Measurements from ENCODE around the gene PTPRM. TPM values are rescaled to one million over a fixed set of nuclear protein-coding genes. Genes with fewer than 3 reads are reported as not detected.

The PTPRM gene
- total RNA-seq, 1 experiment from 2014 or later: 6.2 TPM

DNA sequence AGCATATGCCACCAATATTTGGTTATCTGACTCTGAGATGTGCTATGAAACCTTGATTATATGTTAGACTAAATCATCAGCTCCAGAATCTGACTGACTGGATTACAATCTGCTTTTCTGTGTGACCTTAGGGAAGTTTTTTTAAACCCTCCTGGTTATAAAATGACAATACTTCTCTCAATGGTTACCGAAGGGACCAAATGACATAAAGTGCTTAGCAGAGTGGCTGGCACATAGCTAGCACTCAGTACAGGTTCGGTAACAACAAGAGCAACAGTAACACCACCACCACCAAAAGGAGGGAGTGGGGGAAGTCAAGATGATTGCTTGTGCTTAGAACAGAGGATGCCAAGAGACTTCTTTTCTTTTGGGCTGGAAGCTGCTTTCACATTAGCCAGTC lies 306.2 kb downstream of the PTPRM start:
- WGBS (ENCODE audit: extremely low coverage, insufficient read length, low lambda C conversion rate): no CpG with 5 or more reads among the region's 2 CpGs
- Histone ChIP-seq H2AFZ (ENCODE audit: low read length) (no peak overlapping the region), H3K27ac (ENCODE audit: insufficient read length, low read depth, low read length) (no peak overlapping the region)

More for the DNA sequence above, 306.2 kb downstream of the PTPRM start:
- no peak overlapping the region for H3K23ac ChIP-seq (ENCODE audit: insufficient read length, low read depth, low read length)
- H4K8ac ChIP-seq (replicated peaks; ENCODE audit: insufficient read length, low read depth, low read length): no peak overlapping the region
- H3K79me2 ChIP-seq (ENCODE audit: insufficient read depth, low read length): no peaks in the 10 kb centered on the region
- no peak overlapping the region for H2BK15ac ChIP-seq (ENCODE audit: low read depth, low read length)
- H3K4ac ChIP-seq (ENCODE audit: low read depth, low read length): no peak overlapping the region
- no peak overlapping the region for H3T11ph ChIP-seq (ENCODE audit: low read length)
- Mint-ChIP-seq H3K36me3 (ENCODE audit: insufficient read depth in 1 of 3, low read depth in 3 of 3) (no peaks in the 10 kb centered on the region; a peak in 1 of 7 replicates), H3K4me3 (no peak overlapping the region), H3K9me3 (no peaks in the 10 kb centered on the region), H3K4me1 (peaks cover 2% of the 10 kb centered on the region in 2 experiments), H3K27ac (no peak overlapping the region; a peak in 1 of 7 replicates), H3K27me3 (ENCODE audit: low read depth) (no peaks in the 10 kb centered on the region)
- H3K56ac ChIP-seq (ENCODE audit: insufficient read length, low read depth, low read length): no peak overlapping the region
- no peaks in the 10 kb centered on the region for H3K23me2 ChIP-seq (ENCODE audit: insufficient read length, low read depth, low read length, poor library complexity, severe bottlenecking)
- H3K9ac ChIP-seq (ENCODE audit: extremely low read depth, insufficient read length, low read length): no peak overlapping the region
- H4K20me1 ChIP-seq (ENCODE audit: control insufficient read depth, insufficient read depth, insufficient read length): no peaks in the 10 kb centered on the region
- H3K9me3 ChIP-seq (ENCODE audit: control insufficient read depth, low read depth, low read length): no peaks in the 10 kb centered on the region
- H3K27me3 ChIP-seq (ENCODE audit: insufficient read depth, low read length): no peaks in the 10 kb centered on the region
- no peak overlapping the region for H2AK5ac ChIP-seq (ENCODE audit: insufficient read length, low read length)
- no peak overlapping the region for H3K18ac ChIP-seq (ENCODE audit: insufficient read length, low read depth, low read length)
- TF ChIP-seq, protein P1, sequence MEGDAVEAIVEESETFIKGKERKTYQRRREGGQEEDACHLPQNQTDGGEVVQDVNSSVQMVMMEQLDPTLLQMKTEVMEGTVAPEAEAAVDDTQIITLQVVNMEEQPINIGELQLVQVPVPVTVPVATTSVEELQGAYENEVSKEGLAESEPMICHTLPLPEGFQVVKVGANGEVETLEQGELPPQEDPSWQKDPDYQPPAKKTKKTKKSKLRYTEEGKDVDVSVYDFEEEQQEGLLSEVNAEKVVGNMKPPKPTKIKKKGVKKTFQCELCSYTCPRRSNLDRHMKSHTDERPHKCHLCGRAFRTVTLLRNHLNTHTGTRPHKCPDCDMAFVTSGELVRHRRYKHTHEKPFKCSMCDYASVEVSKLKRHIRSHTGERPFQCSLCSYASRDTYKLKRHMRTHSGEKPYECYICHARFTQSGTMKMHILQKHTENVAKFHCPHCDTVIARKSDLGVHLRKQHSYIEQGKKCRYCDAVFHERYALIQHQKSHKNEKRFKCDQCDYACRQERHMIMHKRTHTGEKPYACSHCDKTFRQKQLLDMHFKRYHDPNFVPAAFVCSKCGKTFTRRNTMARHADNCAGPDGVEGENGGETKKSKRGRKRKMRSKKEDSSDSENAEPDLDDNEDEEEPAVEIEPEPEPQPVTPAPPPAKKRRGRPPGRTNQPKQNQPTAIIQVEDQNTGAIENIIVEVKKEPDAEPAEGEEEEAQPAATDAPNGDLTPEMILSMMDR (conservative IDR thresholded peaks at IDR 0.05): no peak
- H2BK12ac ChIP-seq (ENCODE audit: insufficient read length, low read depth, low read length): no peak overlapping the region
- H3K14ac ChIP-seq (ENCODE audit: insufficient read depth, low read length): no peak overlapping the region
- H2BK20ac ChIP-seq (ENCODE audit: low read depth, low read length, poor library complexity, severe bottlenecking): no peak overlapping the region
- H2BK5ac ChIP-seq (ENCODE audit: insufficient read length, low read length): no peak overlapping the region
- no peak overlapping the region for H3K4me2 ChIP-seq (ENCODE audit: insufficient read depth, insufficient read length, low read length)
- H4K91ac ChIP-seq (ENCODE audit: insufficient read length, low read depth, low read length): no peak overlapping the region
- no peak overlapping the region for H2BK120ac ChIP-seq (ENCODE audit: low read depth, low read length, poor library complexity, severe bottlenecking)
- H3K79me1 ChIP-seq (ENCODE audit: insufficient read depth, low read depth, low read length, poor library complexity, severe bottlenecking): no peaks in the 10 kb centered on the region
- H3K4me1 ChIP-seq (ENCODE audit: insufficient read depth, low read length): no peaks in the 10 kb centered on the region
- no peak for DNase-seq
- H4K5ac ChIP-seq (ENCODE audit: insufficient read length, low read depth, low read length): no peak overlapping the region
